Testis (tissue), 2 donors: ENCODE measurements around the gene U2SURP.

Experiments used
- CTCF ChIP-seq, 3 experiments: fragments of 450-650 bp in 2 of 3; fragments of 200-600 bp in 1 of 3; sonication (generic) in 1 of 3; IDR thresholded peaks; one replicate each; pipeline ENCODE4 v1.5.1; 2016 to 2019; ENCODE audit warnings: antibody characterized with exemption in 3 of 3, mild to moderate bottlenecking in 2 of 3, moderate library complexity in 1 of 3
- POLR2A ChIP-seq: fragments of 450-650 bp; IDR thresholded peaks from one replicate; pipeline ENCODE4 v1.6.1; 2017; ENCODE audit warnings: antibody characterized with exemption, mild to moderate bottlenecking, moderate library complexity

- TF ChIP-seq CTCF (IDR thresholded peaks at IDR 0.05) (no peak), POLR2A (no peak)
These were observed 83.7 kb downstream of the U2SURP start for GRCh38 chr3:143084856-143085731.
